BJ (cell line): ENCODE data around the gene PRICKLE1. TPM values are rescaled to one million over a fixed set of nuclear protein-coding genes. Genes with fewer than 3 reads are reported as not detected.

Experiments
- CTCF ChIA-PET: fragments of 350-600 bp; formaldehyde crosslinking; extraction: SDS; loops from one replicate; lab custom pipeline; 2021; ENCODE audit warnings: antibody characterized with exemption, inconsistent platforms; lab: Yijun Ruan, JAX
- POLR2A ChIA-PET: fragments of 300-600 bp; sonication (Branson Sonifier 250); formaldehyde crosslinking; extraction: SDS; loops from one replicate; lab custom pipeline; 2021; ENCODE audit warnings: antibody characterized with exemption; lab: Charles Lee
- DNase-seq: peaks from one replicate; pipeline ENCODE4 v3.0.0-alpha.2; 2011; ENCODE audit warnings: low read depth
- H3K27me3 ChIP-seq: 2 replicates; pipeline ENCODE4 v1.6.0; 2011; ENCODE audit warnings: low read length; ENCODE audit not compliant: control insufficient read depth, insufficient read depth
- H3K36me3 ChIP-seq: 2 replicates; pipeline ENCODE4 v1.5.1; 2011; ENCODE audit warnings: low read length; ENCODE audit not compliant: control insufficient read depth, insufficient read depth
- H3K4me3 ChIP-seq: 2 replicates; pipeline ENCODE4 v1.5.1; 2011; ENCODE audit warnings: low read depth, mild to moderate bottlenecking, control low read depth, low read length
- CTCF ChIP-seq: IDR thresholded peaks from 2 replicates; pipeline ENCODE4 v1.5.1; 2011; ENCODE audit warnings: low read depth, mild to moderate bottlenecking, control low read depth, inconsistent platforms, low read length, moderate library complexity; ENCODE audit not compliant: insufficient read depth
- polyA plus RNA-seq: library from polyadenylated mRNA; depleted of rRNA; stranded (reverse); fragments of >200 nt; gene quantifications from 2 replicates; pipeline ENCODE4 v1.2.3, GENCODE V29; 2011

The PRICKLE1 gene
- polyA plus RNA-seq, 1 experiment, result 19.9 TPM

- no peak for DNase-seq
- no peaks in the 10 kb centered on the region for H3K36me3 ChIP-seq
- TF ChIP-seq CTCF, result no peak
- ChIA-PET CTCF (no interaction called here), POLR2A (no interaction called here)
- no peaks in the 10 kb centered on the region for H3K27me3 ChIP-seq
- H3K4me3 ChIP-seq, result no peak overlapping the region
Measured at GRCh38 chr12:42615006-42615405, 25.5 kb upstream of the PRICKLE1 start.

GRCh38 chr12:42612231-42612613, 22.7 kb upstream of the PRICKLE1 start:
- Histone ChIP-seq H3K27me3 (no peaks in the 10 kb centered on the region), H3K36me3 (no peaks in the 10 kb centered on the region), H3K4me3 (no peak overlapping the region)
- ChIA-PET POLR2A (no interaction called here), CTCF (no interaction called here)
- DNase-seq, result no peak
- TF ChIP-seq CTCF, result no peak

GRCh38 chr12:42611571-42612230, 22.2 kb upstream of the PRICKLE1 start:
- no peak for DNase-seq
- no peak for TF ChIP-seq CTCF
- CTCF ChIA-PET, result no interaction called here
- no peaks in the 10 kb centered on the region for H3K27me3 ChIP-seq
- H3K36me3 ChIP-seq, result no peaks in the 10 kb centered on the region
- POLR2A ChIA-PET, result no interaction called here
- H3K4me3 ChIP-seq, result no peak overlapping the region

- TF ChIP-seq CTCF, result no peak
- H3K4me3 ChIP-seq, result no peak overlapping the region
- H3K36me3 ChIP-seq, result no peaks in the 10 kb centered on the region
- ChIA-PET CTCF (interaction anchor here (1.2 kb wide), 1 partner anchor 11 kb away, joined by 3 read pairs; no protein-coding TSS in a partner anchor), POLR2A (no interaction called here)
- H3K27me3 ChIP-seq, result no peaks in the 10 kb centered on the region
- DNase-seq, result no peak
Measured at GRCh38 chr12:42609605-42610004, 20.1 kb upstream of the PRICKLE1 start.

GRCh38 chr12:42608196-42608825, 18.8 kb upstream of the PRICKLE1 start:
- Histone ChIP-seq H3K36me3 (no peaks in the 10 kb centered on the region), H3K27me3 (no peaks in the 10 kb centered on the region), H3K4me3 (no peak overlapping the region)
- DNase-seq, result no peak
- POLR2A ChIA-PET, result no interaction called here
- CTCF ChIA-PET, result interaction anchor here (0.8 to 1.8 kb wide), 2 partner anchors 8 to 11 kb away, joined by 4 to 5 read pairs; no protein-coding TSS in a partner anchor
- no peak for TF ChIP-seq CTCF
